CD4-positive, alpha-beta T cell treated with Interleukin-6 for 4 hours (primary cell): ENCODE measurements around the gene OR1E2.
A peak's percentile ranks its signal among the peaks of the same experiment; 100 is the strongest.
"Not testable (repeated sequence)": the region's sequence is repeated elsewhere in the genome, so short reads cannot be mapped to it uniquely, and the experiment has no call there.

Source experiments
- DNase-seq: peaks from one replicate; pipeline ENCODE4 v3.0.0-alpha.2; 2020; ENCODE audit warnings: mixed read lengths

Gene OR1E2

DNA sequence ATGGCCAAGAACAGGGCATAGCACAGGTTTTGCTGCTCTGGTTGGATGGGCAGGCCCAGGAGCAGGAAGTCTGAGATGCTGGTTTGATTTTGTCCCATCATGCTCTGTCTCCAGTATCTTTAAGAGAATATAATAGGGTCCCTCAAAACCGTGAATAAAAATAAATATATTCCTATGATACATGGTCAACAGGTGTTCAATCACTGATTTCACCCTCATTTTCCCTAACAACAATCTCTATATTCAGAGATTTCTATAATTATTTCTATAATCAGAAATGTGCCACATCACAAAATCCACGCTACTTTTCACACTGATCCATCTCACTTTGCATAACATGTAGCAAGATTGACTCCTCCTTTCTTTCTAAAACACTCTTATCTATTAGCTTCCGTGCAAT, at the start of gene OR1E2:
TSS of gene OR1E2 (minus strand) at position 101 of the 400 bp plus-strand sequence. CDS start at position 101, 0 bp downstream.
- no peak for DNase-seq

- DNase-seq: no peak
Observed at GRCh38 chr17:3482852-3483251, 49.2 kb upstream of the OR1E2 start.

DNA sequence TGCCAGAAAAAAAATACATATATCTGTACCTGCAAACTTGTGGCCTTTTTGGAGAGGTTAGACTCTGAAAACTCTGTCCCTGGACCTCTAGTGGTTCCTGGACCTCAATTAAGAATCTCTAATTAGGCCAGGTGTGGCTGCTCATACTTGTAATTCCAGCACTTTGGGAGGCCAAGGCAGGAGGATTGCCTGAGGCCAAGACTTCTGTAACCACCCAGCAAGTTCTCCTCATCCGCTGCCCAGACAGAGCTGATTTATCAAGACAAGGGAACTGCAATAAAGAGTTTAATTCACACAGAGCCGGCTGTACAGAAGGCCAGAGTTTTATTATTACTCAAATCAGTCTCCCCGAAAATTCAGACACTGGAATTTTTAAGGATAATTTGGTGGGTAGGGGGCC, 46.3 kb upstream of the OR1E2 start:
- DNase-seq: no peak

GRCh38 chr17:3475812-3476610, 42.4 kb upstream of the OR1E2 start, which contains the start of gene ASPA:
ASPA (plus strand) TSS chr17:3475997; CDS start chr17:3476160, 163 bp downstream.
- DNase-seq: no peak

DNA sequence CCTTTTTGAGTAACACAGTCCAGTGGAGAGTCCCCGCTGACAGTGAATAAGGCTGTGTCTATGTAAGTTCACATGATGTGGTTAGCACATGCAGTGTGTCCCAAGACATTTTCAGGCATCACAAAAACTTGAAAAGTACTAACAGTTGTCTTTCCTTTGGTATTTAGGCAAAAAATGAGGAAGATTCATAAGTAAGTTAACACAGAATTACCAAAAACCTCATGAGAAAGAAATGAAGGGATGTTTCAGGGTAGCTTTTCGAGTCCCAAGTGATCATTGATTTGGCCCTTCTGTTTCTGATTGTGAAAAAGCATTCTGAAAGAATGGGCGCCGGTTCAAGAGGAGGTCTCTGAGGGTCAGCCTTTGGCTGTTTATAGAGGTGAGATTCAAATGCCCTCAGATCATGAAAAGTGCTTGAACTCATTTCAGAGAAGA, 41.6 kb upstream of the OR1E2 start:
- DNase-seq: no peak

DNA sequence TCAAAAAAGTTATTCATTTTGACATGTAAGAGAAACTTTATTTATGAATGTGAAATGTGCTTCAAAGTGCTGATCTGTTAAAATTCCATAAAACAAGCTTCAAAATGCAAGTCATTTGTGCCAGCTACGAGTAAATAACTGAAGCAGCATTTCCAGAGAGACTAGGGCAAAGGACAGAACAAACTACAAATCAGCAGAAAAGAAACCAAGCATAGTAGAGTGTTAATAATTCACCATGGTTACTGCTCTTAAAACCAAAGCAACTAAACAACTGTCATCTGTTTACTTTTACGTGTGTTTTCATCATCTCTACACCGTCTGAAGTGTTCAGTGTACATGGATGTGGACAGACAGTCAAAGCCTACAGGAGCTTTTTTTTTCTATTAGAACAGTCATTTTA, 40.6 kb upstream of the OR1E2 start:
- DNase-seq: no peak

DNA sequence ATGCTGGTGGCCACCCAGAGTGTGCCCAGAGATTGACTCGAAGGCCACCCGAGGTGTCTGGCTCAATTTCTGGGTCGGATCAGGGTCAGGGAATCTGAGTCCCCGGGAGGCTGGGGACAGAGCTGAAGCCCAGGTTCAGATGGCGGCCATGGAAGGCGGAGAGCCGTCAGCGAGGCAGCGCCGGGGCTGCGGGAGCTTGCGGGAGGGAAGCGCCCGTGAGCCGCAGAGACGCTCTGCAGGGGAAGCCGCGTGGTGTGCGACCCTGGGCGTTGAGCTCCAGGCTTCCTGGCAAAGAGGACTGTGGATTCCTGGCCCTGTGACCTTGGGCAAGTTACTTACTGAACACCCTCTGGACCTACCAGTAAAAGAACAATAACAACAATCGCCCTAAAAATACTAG, 38.5 kb upstream of the OR1E2 start:
- DNase-seq: no peak

- no peak for DNase-seq
Observed at GRCh38 chr17:3471599-3471998, 38.0 kb upstream of the OR1E2 start, which contains the start of gene SPATA22. SPATA22 (minus strand) TSS chr17:3471819; CDS start chr17:3469325, 2,494 bp downstream.

DNA sequence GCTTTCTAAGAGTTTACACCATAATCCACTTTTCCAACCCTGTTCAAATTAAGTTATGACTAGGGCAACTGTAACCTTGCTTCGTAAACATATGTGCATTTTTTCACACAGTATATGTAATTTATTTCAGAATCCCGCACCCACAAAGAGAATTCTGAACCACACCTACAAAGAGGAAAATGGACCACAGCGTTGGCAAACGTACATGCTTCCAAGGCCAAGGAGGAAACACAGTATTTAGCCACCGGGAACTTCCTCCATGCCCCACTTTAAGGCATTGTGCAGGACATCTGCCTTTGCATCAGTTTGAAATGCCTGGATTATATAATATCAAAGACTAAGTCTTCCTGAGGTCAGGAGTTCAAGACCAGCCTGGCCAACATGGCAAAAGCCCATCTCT, 35.9 kb upstream of the OR1E2 start:
- no peak for DNase-seq

DNA sequence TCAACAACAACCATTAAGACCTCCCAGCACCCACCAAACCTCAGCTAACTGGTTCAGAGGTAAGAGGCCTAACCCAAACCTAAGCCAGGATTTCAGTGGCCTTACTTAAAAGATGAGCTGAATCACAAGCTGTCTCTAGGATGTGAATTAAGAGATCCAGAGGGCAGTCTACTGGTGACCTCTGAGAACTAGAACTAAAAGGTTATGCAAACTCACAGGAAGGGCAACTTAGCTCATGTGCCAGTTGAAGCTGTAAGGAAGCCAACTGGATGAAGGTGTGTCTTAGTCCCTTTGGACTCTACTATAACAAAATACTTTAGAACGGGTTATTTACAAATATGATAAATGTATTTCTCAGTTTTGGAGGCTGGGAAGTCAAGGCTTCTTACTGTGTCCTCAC, 32.7 kb upstream of the OR1E2 start:
- DNase-seq: not testable (repeated sequence)

DNA sequence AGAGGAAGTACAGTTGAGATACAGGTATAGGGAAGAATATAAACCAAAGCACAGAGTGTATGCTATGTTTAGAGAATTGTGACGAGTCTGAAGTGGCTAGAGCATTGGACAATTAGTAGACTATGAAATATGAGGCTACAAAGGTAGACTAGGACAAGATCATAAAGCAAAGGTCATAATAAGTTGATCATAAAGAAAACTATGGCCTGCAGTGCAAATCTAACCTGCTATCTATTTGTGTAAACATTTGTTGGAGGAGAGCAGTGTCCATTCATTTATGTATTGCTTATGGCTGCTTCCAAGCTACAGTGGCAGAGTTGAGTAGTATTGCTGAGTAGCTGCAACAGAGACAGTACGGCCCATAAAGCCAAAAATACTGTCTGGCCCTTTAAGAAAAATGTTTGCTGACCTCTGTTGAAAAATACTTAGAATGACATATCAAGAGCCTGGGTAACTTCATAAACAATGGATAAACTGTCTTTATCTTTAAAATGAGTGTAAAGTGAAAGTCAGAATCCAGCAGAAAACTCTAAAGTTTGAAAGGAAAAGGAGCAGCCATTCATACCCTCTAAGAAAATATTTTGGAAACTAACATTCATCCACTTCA, 14.5 kb upstream of the OR1E2 start:
- no peak for DNase-seq

- no peak for DNase-seq
Observed at GRCh38 chr17:3447625-3448024, 14.0 kb upstream of the OR1E2 start.

GRCh38 chr17:3440451-3440850, 6.8 kb upstream of the OR1E2 start:
- DNase-seq: no peak

GRCh38 chr17:3438368-3438767, 4.7 kb upstream of the OR1E2 start:
- DNase-seq: no peak

DNA sequence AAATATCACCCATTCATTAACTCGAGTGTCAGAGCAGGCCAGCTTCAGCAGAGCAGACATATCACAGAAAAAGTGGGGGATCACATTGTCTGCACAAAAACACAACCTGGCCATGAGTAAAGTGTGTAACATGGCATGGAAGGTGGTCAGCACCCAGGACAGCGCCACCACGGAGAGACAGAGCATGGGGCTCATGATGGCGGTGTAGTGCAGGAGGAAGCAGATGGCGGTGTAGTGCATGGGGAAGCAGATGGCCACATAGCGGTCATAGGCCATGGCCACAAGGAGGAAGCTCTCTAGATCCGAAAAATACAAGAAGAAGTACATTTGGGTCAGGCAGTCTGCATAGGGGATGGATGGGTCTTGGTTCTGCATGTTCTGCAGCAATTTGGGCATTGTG, 426 bp downstream of the OR1E2 start:
- peak; percentile 2 for DNase-seq

GRCh38 chr17:3418222-3418621, 15.4 kb downstream of the OR1E2 start:
- DNase-seq: no peak

DNA sequence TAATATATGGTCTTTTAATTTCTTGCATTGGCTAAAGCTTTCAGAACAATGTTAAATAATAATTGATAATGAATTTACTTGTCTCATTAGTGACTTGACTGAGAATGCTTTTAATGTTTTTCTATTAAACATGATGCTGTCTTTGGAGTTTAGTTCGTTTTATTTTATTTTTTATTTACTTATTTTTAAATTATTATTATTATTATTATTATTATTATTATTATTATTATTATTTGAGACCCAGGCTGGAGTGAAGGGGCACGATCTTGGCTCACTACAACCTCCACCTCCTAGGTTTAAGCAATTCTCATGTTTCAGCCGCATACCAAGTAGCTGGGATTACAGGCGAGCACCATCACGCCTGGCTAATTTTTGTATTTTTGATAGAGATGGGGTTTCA, 18.0 kb downstream of the OR1E2 start:
- no peak for DNase-seq

GRCh38 chr17:3412216-3412615, 21.4 kb downstream of the OR1E2 start:
- DNase-seq: not testable (repeated sequence)

GRCh38 chr17:3411070-3411469, 22.6 kb downstream of the OR1E2 start, which contains the start of gene OR3A3:
OR3A3 (plus strand) TSS chr17:3411370.
- DNase-seq: no peak

DNA sequence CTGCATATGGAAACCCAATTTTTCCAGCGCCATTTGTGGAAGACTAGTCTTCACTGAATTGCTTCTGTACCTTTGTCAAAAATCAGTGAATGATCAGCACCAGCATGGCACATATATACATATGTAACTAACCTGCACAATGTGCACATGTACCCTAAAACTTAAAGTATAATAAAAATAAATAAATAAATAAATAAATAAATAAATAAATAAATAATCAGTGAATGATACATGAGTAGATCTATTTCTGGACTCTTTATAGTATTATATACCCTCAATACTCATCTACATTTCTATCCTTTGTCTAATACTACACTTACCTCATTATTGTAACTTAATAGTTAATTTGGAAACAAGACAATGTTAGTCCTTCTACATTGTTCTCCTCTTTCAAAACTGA, 29.8 kb downstream of the OR1E2 start:
- DNase-seq: not testable (repeated sequence)

DNA sequence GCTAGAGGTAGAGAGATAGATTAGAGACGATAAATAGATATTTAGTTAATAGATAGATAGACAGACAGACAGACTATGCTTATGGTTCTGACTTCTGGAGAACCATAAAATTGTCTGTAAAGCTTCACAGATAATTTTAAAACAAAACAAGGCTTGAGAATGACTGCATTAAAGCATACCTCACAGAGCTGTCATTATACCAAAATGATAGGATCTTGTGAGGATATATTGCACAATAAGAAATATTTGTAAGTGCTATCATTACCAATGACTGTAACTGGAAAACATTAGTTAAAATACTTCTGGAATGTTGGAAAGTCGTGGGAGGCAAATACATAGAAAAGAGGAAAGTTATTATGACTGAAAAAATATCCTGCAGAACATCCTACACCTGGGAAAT, 31.9 kb downstream of the OR1E2 start:
- DNase-seq: no peak

GRCh38 chr17:3400055-3400454, 33.6 kb downstream of the OR1E2 start:
- no peak for DNase-seq

- no peak for DNase-seq
Observed at GRCh38 chr17:3398310-3398709, 35.3 kb downstream of the OR1E2 start, which contains the start of gene OR1E1. OR1E1 (minus strand) TSS chr17:3398410; CDS start chr17:3398410, 0 bp downstream.

DNA sequence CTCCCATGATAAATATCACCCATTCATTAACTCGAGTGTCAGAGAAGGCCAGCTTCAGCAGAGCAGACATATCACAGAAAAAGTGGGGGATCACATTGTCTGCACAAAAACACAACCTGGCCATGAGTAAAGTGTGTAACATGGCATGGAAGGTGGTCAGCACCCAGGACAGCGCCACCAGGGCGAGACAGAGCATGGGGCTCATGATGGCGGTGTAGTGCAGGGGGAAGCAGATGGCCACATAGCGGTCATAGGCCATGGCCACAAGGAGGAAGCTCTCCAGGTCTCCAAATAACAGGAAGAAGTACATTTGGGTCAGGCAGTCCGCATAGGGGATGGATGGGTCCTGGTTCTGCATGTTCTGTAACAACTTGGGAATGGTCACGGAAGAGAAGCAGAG, 35.8 kb downstream of the OR1E2 start:
- DNase-seq: not testable (repeated sequence)
